C4-2B (cell line): Measurements from ENCODE around the gene TRNT1.

Source experiments
- ZFX ChIP-seq: fragments of 450-650 bp; IDR thresholded peaks from 2 replicates; pipeline ENCODE4 v1.6.1; 2017
- TF ChIP-seq, protein P1 (sequence below): fragments of 450-650 bp; conservative IDR thresholded peaks from 2 replicates; pipeline ENCODE4 v1.5.1; 2017; ENCODE audit warnings: mild to moderate bottlenecking

DNA sequence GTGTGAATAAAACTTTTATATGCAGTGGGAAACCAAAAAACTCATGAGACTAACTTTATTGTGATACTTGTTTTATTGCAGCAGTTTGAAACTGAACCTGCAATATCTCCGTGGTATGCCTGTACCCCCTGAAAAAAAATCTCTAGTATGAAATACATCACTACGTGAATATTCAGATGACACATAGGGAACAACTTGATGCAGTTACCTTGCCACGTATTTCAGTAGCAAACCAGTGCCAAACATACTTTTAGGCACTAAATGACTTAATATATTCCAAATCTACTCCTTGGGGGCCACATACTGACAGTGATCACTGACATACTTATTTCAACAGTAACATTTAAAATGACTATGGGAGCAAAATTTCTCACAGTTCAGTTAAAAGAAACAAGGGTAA is 38.9 kb downstream of the TRNT1 start:
- TF ChIP-seq, protein P1, sequence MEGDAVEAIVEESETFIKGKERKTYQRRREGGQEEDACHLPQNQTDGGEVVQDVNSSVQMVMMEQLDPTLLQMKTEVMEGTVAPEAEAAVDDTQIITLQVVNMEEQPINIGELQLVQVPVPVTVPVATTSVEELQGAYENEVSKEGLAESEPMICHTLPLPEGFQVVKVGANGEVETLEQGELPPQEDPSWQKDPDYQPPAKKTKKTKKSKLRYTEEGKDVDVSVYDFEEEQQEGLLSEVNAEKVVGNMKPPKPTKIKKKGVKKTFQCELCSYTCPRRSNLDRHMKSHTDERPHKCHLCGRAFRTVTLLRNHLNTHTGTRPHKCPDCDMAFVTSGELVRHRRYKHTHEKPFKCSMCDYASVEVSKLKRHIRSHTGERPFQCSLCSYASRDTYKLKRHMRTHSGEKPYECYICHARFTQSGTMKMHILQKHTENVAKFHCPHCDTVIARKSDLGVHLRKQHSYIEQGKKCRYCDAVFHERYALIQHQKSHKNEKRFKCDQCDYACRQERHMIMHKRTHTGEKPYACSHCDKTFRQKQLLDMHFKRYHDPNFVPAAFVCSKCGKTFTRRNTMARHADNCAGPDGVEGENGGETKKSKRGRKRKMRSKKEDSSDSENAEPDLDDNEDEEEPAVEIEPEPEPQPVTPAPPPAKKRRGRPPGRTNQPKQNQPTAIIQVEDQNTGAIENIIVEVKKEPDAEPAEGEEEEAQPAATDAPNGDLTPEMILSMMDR: no peak
- TF ChIP-seq ZFX: no peak
